ENCODE measurements around the gene CFAP73. TPM values are rescaled to one million over a fixed set of nuclear protein-coding genes. Genes with fewer than 3 reads are reported as not detected.

CFAP73 gene
- polyA plus RNA-seq, 3 donors = 0.14 TPM; not detected in 2

- Histone ChIP-seq H3K9ac (ENCODE audit: insufficient read depth, low read length, poor library complexity, severe bottlenecking) (peak overlapping the region; percentile 40), H4K20me1 (ENCODE audit: insufficient read depth, low read length) (no peaks in the 10 kb centered on the region), H3K4me3 (replicated peaks in 1 of 3; ENCODE audit: low read depth in 2 of 3, low read length in 3 of 3) (peak overlapping the region; percentile 7 to 75 (median 37)), H2AFZ (ENCODE audit: insufficient read depth, low read depth, low read length, poor library complexity, severe bottlenecking) (peak overlapping the region; percentile 82), H3K27me3 (ENCODE audit: control insufficient read depth in 2 of 2, insufficient read depth in 2 of 2, low read length in 2 of 2) (peaks cover 31 to 64% of the 10 kb centered on the region in 2 donors), H3K79me2 (ENCODE audit: insufficient read depth, low read length) (no peaks in the 10 kb centered on the region), H3K27ac (ENCODE audit: low read depth in 1 of 2, low read length in 2 of 2) (no peak overlapping the region), H3K4me2 (replicated peaks; ENCODE audit: extremely low read depth, low read length, poor library complexity, severe bottlenecking) (peak overlapping the region; percentile 90), H3K9me3 (replicated peaks in 1 of 2; ENCODE audit: control insufficient read depth in 1 of 2, insufficient read depth in 1 of 2, low read length in 2 of 2) (peaks cover 0 to 15% of the 10 kb centered on the region in 2 donors), H3K4me1 (ENCODE audit: control insufficient read depth in 1 of 2, insufficient read depth in 2 of 2, low read length in 2 of 2) (peaks cover 13 to 34% of the 10 kb centered on the region in 2 donors), H3K36me3 (replicated peaks in 1 of 2; ENCODE audit: control insufficient read depth in 1 of 2, insufficient read depth in 2 of 2, low read length in 2 of 2) (peaks cover 5 to 9% of the 10 kb centered on the region in 2 donors)
- peaks cover 30% of the 10 kb centered on the region for H3K4me1 Mint-ChIP-seq
- peaks cover 64 to 76% (median 72%) of the 10 kb centered on the region in 3 donors for H3K27me3 Mint-ChIP-seq (ENCODE audit: low read depth in 3 of 3)
- no peak overlapping the region for H3K27ac Mint-ChIP-seq
- 1% methylated on average over 62 of the region's 70 CpGs for WGBS (ENCODE audit: insufficient coverage)
- H3K4me3 Mint-ChIP-seq = peak overlapping the region; percentile 73 to 83
- TF ChIP-seq, protein P1, sequence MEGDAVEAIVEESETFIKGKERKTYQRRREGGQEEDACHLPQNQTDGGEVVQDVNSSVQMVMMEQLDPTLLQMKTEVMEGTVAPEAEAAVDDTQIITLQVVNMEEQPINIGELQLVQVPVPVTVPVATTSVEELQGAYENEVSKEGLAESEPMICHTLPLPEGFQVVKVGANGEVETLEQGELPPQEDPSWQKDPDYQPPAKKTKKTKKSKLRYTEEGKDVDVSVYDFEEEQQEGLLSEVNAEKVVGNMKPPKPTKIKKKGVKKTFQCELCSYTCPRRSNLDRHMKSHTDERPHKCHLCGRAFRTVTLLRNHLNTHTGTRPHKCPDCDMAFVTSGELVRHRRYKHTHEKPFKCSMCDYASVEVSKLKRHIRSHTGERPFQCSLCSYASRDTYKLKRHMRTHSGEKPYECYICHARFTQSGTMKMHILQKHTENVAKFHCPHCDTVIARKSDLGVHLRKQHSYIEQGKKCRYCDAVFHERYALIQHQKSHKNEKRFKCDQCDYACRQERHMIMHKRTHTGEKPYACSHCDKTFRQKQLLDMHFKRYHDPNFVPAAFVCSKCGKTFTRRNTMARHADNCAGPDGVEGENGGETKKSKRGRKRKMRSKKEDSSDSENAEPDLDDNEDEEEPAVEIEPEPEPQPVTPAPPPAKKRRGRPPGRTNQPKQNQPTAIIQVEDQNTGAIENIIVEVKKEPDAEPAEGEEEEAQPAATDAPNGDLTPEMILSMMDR (IDR thresholded peaks at IDR 0.05) = peak; percentile 59
- intact Hi-C loops (cut with micrococcal nuclease) = loop anchor here (2.0 to 10.0 kb wide), 3 partner anchors 104 to 268 kb away; no protein-coding TSS in a partner anchor
- peaks cover 0 to 11% (median 8%) of the 10 kb centered on the region in 7 donors for H3K9me3 Mint-ChIP-seq
- peak; percentile 71 to 75 (median 73) for DNase-seq
- peaks cover 15 to 24% of the 10 kb centered on the region in 2 donors for H3K36me3 Mint-ChIP-seq
Measured at GRCh38 chr12:113152835-113153814, 3.6 kb downstream of the CFAP73 start.

- no peak overlapping the region for H3K27ac ChIP-seq (ENCODE audit: low read depth in 1 of 2, low read length in 2 of 2)
- H3K27me3 ChIP-seq (ENCODE audit: control insufficient read depth in 2 of 2, insufficient read depth in 2 of 2, low read length in 2 of 2) = peaks cover 31 to 60% of the 10 kb centered on the region in 2 donors
- H3K27me3 Mint-ChIP-seq (ENCODE audit: low read depth in 3 of 3) = peaks cover 60 to 70% (median 67%) of the 10 kb centered on the region in 3 donors
- H3K27ac Mint-ChIP-seq = no peak overlapping the region
- H3K4me3 ChIP-seq (replicated peaks in 1 of 3; ENCODE audit: low read depth in 2 of 3, low read length in 3 of 3) = no peak overlapping the region
- peak overlapping the region in 1 of 2 donors; percentile 83 for H3K4me3 Mint-ChIP-seq
- peaks cover 29 to 38% of the 10 kb centered on the region in 2 donors for H3K36me3 Mint-ChIP-seq
- DNase-seq = no peak
- H3K4me1 Mint-ChIP-seq = peaks cover 30% of the 10 kb centered on the region
- TF ChIP-seq, protein P1 (IDR thresholded peaks at IDR 0.05) = no peak
- intact Hi-C loops (cut with micrococcal nuclease) = loop anchor here in 1 of 2 donors (5.0 to 10.0 kb wide), 2 partner anchors 107 to 270 kb away; no protein-coding TSS in a partner anchor
- peak overlapping the region; percentile 41 for H2AFZ ChIP-seq (ENCODE audit: insufficient read depth, low read depth, low read length, poor library complexity, severe bottlenecking)
- H3K79me2 ChIP-seq (ENCODE audit: insufficient read depth, low read length) = no peaks in the 10 kb centered on the region
- H3K9ac ChIP-seq (ENCODE audit: insufficient read depth, low read length, poor library complexity, severe bottlenecking) = no peak overlapping the region
- 2% methylated on average over 50 of the region's 51 CpGs for WGBS (ENCODE audit: insufficient coverage)
- H3K36me3 ChIP-seq (replicated peaks in 1 of 2; ENCODE audit: control insufficient read depth in 1 of 2, insufficient read depth in 2 of 2, low read length in 2 of 2) = peaks cover 18 to 23% of the 10 kb centered on the region in 2 donors
- peaks cover 0 to 15% of the 10 kb centered on the region in 2 donors for H3K9me3 ChIP-seq (replicated peaks in 1 of 2; ENCODE audit: control insufficient read depth in 1 of 2, insufficient read depth in 1 of 2, low read length in 2 of 2)
- peak overlapping the region; percentile 29 for H3K4me2 ChIP-seq (replicated peaks; ENCODE audit: extremely low read depth, low read length, poor library complexity, severe bottlenecking)
- peaks cover 13 to 34% of the 10 kb centered on the region in 2 donors for H3K4me1 ChIP-seq (ENCODE audit: control insufficient read depth in 1 of 2, insufficient read depth in 2 of 2, low read length in 2 of 2)
- H4K20me1 ChIP-seq (ENCODE audit: insufficient read depth, low read length) = no peaks in the 10 kb centered on the region
- H3K9me3 Mint-ChIP-seq = peaks cover 0 to 11% (median 8%) of the 10 kb centered on the region in 7 donors
Measured at GRCh38 chr12:113154351-113154973, 4.9 kb downstream of the CFAP73 start.

Measured in CD14-positive monocyte (primary cell).